ENCODE results near the gene CKS2. TPM values are rescaled to one million over a fixed set of nuclear protein-coding genes. Genes with fewer than 3 reads are reported as not detected.
A peak's percentile ranks its signal among the peaks of the same experiment; 100 is the strongest.
"Not testable (repeated sequence)": the region's sequence is repeated elsewhere in the genome, so short reads cannot be mapped to it uniquely, and the experiment has no call there.

Gene CKS2
- total RNA-seq, 1 experiment from 2014 or later, result 457 TPM

DNA sequence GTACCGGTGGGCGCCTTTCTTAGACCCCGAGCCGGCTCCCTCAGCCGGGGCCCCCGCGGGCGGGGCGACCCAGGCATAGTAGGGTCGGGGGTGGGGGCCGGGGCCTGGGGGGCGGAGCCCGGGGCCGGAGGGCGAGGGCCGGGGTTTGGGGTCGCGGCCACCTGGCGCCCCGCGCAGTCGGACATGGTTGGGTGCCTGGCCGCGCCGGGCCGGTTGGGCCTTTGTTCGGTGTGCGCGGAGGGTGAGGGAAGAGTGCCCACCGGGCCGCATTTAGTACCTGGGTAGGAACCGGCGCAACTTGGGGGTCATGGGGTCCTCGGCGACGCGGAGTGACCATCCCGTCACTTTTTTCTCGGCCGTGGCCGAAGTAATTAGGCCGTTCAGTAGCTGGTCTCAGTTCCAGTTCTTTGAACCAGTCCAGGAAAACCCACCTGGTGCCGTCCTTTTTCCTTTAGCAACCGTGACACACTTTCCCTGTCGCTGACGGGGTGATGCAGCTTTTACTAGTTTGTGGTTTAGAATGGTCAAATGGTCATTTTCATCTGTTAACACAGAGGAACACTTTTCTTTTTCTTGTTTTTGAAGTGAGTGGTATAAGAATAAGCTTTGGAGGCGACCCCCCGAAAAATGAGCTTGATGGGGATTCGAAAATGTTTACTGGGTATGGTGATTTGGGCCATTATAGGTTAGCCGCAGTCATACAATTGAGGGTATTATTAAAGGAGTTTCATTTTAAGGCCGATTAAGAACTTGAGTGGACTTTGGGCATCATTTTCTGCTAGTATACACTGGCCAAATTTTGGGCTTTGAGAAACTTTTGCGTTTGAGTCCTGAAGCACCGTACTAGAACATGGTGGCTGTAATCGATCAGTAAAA lies 589 bp downstream of the CKS2 start:
- DNase-seq (ENCODE audit: low read depth), result peak; percentile 29

DNA sequence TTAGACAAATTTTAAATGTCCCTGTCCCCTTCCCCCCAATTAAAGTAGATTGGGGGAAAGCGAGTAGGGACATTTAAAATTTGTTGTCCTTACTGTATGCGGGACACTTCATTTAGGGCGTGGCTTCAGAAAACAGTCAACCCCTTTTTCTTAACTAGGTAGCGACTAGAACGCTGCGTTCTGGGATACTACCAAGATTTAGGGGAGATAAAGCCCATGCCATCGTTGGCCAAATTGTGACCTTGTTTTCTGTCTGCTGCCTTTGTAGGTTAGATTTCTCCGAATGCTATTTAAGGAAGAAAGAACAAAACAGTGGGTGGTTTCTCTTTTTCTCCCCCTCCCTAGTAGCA lies 1.2 kb downstream of the CKS2 start:
- DNase-seq (ENCODE audit: low read depth), result peak; percentile 16

DNA sequence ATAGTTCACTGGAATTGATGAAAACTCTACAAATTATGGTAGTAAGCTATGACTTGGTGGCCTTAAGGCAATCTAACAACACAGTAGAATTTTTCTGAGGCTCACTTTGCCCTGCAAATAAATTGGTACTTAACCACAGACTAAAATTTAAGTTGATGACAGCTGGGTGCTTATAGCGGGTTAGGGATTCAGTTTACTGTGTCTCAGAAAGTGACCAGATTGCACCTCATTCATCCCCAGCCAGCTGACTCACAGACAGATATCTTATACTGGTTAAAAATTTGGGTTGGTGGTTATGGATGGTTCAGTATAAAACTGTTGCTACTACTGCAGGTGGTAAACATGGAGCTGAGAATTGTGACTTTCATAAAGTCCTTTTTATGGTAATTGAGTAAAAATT lies 2.8 kb downstream of the CKS2 start:
- peak; percentile 22 for DNase-seq (ENCODE audit: low read depth)

DNA sequence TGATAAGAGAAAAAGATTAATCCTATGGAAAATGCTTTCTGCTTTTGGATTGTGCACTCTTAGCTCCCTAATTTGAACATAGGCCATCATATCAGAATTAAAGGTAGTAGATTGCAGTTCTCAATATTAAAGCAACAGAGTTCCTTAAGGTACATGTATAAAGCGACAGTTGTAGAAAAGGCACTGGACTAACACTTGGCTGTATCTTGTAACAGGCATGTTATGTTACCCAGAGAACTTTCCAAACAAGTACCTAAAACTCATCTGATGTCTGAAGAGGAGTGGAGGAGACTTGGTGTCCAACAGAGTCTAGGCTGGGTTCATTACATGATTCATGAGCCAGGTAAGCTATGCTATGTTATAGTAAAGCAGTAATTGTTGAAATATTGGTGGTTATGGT lies 4.0 kb downstream of the CKS2 start:
- no peak for DNase-seq (ENCODE audit: low read depth)

DNA sequence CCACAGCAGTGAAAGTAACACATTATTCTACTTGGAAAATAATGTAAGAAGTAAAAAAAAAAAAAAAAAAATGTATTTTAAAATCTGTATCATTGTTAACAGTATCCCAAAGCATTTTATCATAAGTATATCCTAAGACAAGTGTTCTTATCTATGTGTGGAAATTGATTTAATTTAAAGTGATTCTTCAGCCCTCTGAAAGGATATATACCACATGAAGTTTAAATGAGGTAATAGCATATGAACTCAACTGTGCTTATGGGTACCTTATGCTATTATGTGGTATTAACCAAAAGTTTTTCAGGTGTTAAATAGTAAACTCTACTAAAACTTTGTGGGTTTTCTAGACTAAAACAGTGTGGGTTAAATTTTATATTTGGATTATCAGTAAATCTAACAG lies 4.5 kb downstream of the CKS2 start:
- DNase-seq (ENCODE audit: low read depth), result no peak

DNA sequence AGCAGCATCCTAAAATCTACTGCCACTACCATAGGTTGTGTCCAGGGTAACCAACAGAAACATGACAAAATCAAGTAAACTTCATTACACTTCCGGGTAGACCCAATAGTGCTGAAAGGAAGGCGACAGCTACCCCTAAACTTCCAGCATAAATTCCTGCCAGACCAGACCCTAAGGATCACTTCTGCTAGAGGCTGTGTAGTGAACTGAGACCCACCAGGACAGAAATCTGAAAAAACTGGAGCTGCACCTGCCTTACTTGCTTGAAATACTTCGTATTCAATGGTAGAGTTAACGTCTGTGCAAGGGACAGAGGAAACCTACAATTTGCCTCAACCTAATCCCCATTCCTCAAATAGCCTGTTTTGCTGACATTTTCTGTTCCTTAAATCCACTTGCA lies 6.3 kb downstream of the CKS2 start:
- no peak for DNase-seq (ENCODE audit: low read depth)

DNA sequence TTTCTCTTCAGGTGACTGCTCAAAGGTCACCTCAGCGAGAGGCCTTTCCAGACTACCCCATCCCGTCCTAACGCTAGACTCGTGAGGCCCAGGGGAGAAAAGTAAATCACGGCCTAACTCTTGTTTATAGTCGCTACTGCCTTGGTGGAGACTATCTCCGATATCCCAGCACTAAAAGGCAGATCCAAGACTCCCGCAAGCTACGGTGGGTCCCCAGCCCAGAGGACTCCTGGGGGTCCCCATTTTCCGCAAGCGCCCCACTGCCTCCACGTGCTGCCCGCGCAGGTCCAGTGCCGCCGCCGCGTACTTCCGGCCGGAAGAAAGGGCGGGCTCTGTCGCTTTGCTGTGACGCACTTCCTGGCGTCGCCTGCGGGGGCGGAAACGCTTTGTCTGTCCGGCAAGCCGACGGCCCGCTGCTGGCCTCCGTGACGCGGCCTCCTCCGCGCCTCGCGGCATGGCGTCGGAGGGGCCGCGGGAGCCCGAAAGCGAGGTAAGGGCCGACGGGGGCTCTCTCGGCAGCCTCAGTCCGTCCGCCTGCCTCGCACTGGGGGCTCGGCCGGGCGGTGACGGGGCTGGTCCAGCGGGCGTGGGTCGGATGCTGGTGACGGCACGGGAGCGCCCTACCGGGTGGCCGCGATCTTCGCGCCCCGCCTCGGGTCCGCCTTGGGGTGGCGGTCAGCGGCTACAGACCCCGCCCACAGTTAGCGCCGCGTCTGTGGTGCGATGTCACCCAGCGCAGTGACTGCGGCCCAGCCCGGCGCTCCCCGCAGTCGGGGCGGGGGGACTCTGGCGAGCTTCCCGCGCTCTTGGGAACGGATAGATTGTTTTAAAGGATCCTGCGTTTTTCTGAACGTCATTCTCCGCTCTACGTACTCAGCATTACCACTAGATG lies 7.4 kb downstream of the CKS2 start, which contains the start of gene SECISBP2:
Gene SECISBP2 (plus strand): TSS at position 378 of the 892 bp plus-strand sequence. CDS start 77 bp downstream, at position 455.
- DNase-seq (ENCODE audit: low read depth), result peak; percentile 99

DNA sequence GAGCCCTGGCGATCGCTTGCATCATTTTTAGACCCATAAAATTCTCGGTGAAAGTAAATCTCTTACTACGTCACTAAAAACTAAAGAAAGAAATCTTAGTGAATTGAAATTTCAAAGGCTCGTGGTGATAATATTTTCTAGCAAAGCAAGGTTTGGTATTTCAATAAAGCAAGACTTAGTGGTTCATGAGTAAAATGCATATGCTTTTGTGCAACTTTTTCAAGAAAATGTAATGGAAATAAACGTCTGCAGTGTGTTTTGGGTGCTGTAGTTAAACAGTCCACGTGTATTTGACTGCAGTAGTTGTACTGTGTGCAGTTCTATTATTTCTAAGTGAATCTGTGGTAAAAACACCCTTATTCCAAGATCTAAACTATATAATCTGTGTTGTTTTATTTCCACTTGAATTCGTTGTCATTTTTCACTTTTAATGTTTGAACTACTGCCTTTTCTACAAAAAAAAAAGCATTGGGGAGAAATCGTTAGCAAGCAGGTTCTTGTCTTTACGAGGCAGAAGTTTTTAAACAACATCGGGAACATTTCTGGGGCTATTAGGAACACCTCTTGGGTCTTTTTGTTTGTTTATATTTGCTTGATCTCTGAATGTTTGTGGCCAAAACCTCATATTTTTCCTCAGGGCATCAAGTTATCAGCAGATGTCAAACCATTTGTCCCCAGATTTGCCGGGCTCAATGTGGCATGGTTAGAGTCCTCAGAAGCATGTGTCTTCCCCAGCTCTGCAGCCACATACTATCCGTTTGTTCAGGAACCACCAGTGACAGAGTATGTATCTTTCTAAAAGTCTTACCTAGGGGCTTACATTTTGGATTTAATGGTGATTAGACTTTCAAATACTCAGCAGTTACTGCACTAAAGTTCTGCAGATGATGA lies 8.3 kb downstream of the CKS2 start:
- DNase-seq (ENCODE audit: low read depth), result peak; percentile 9

DNA sequence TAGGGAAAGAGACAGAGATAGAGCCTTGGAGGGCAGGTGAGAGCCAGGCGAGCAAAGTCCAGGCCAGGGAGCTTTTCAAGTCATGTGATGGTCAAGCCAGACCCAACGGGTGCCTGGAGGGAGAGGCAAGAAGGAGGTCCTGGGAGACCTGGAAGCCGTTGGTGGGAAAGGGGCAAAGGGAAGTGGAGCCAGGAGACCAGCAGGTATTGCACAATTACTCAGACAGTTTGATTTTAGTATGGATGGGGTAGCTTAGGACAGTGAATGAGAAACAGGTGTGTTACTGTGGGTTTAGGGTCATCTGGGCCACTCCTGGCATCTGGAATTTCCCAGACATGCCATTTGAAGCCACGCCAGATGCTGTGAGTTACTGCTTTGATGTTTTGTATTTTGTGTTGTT lies 12.4 kb downstream of the CKS2 start:
- DNase-seq (ENCODE audit: low read depth), result no peak

DNA sequence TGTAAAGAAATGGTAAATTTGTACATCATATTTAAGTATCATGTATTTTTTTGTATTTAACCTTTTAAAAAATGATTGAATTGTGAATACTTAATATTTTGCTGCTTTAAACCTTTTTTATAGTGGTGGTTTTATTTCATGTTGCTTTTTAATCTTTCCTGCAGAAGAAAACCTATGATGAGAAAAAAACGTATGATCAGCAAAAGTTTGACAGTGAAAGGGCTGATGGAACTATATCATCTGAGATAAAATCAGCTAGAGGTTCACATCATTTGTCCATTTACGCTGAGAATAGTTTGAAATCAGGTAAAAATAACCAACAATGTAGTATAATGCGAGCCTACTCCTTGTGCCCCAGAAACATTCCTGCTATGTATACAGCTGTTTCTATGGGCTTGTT lies 14.7 kb downstream of the CKS2 start:
- no peak for DNase-seq (ENCODE audit: low read depth)

DNA sequence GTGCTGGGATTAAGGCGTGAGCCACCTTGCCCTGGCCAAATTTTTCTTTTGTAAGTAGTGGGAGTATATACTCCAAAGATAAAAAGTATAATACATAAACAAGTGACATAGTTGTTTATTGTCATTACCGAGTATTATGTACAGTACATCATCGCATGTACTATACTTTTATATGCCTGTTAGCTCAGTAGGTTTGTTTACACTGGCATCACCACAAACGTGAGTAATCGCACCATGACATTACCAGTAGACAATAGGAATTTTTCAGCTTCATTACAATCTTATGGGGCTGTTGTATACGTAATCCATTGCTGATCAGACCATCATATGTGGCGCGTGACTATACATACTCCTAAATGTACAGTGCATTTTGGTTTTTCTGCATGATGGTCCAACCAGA lies 17.1 kb downstream of the CKS2 start:
- DNase-seq (ENCODE audit: low read depth), result no peak

DNA sequence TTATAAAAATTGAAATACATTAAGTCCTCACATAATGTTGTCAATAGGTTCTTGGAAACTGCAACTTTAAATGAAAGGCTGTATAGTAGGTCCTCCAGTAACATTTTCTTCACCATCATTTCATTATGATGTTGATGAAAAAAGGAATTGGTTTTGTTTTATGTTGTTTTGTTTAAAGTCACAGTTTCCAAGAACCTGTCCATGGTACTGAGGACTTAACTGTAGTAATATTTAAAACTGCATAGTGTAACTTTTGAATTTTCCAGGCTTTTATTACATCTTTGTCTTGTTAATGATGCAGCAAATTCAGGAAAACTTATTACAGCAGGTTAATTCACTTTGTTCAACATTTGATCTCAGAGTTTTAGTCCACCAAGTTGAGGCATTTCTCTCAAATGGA lies 18.9 kb downstream of the CKS2 start:
- no peak for DNase-seq (ENCODE audit: low read depth)

DNA sequence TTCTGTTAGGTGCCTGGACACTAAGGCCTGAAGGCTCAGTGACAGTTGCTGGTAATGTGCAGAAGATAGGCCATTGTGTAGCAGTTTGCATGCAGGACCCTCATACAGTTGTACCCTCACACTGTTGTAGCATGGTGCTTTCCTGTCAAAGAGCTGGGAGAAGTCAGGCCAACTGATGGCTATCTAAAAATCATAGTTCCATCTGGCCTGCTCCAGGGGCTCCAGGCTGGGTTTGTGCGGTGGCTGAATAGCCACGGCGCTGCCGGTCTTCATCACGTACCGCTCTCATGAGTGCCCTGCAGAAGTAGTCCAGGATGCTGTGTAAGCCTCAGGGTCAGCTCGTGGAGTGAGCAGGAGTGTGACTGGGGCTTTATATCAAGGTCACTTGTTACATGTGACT lies 19.5 kb downstream of the CKS2 start:
- DNase-seq (ENCODE audit: low read depth), result no peak

DNA sequence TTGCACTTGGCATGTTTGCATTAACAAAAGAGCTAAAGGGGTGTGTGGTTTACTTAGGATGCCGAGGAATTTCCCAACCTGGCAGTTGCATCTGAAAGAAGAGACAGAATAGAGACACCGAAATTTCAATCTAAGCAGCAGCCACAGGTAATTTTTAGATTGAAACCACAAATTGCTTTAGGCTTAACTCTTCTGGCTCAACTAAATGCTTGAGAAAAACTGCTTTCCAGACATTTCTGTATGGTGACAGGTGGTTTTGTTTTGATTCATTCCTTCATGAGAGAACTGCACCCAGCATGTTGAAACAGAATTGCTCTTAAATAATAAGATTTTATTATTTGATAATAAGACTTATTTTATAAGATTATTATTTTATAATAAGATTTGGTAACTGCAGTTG lies 28.8 kb downstream of the CKS2 start:
- DNase-seq (ENCODE audit: low read depth), result no peak

DNA sequence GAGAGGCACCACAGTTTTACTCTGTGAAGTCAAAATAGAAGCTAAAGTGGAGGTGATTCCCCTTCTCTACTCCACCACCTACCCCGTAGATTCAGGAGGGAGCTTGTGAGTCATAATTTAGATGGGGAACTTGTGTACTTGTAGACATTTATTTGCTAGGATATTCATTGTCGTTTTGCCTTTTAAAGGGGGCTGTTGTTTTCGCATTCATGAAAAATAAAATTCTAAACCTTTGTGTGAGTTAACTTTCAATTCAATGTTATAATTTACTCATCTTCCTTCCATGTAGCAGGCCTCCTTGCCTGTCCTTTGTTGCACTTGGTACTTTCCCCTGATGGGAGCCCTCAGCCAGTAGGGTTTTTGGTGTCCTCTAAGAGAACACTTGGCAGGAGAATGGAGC lies 29.3 kb downstream of the CKS2 start:
- DNase-seq (ENCODE audit: low read depth), result no peak

DNA sequence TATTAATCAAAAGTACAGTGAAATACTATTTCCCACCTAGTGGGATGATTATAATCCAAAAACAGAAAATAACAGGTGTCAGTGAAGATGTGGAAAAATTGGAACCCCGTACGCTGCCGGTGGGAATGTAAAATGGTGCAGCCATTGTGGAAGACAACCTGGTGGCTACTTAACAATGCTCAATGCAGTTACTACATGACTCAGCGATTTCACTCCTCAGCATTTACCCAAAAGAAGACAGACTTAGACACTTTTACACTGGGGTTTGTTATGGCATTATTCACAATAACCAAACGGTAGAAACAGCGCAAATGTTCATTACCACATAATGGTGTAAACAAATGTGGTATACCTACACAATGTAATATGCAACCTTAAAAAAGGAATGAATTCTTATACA lies 31.2 kb downstream of the CKS2 start:
- no peak for DNase-seq (ENCODE audit: low read depth)

DNA sequence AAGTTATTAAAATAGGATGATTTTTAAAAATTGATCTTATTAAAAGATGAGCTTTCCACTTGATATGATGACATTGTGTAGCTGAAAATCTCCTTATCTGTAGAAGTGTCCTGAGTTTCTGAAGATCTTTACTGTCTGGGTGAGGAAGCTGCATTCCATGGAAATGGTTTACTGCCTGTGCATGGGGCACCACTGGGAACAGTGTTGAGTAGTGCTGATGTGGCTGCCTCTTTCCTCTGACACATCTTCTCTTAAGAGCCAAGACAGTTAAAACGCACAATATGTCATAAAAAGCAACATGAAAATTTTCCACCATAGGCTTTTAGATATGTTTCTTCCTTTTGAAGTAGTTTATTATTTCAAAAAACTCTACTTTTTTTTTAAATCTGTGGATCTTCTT lies 32.0 kb downstream of the CKS2 start:
- no peak for DNase-seq (ENCODE audit: low read depth)

DNA sequence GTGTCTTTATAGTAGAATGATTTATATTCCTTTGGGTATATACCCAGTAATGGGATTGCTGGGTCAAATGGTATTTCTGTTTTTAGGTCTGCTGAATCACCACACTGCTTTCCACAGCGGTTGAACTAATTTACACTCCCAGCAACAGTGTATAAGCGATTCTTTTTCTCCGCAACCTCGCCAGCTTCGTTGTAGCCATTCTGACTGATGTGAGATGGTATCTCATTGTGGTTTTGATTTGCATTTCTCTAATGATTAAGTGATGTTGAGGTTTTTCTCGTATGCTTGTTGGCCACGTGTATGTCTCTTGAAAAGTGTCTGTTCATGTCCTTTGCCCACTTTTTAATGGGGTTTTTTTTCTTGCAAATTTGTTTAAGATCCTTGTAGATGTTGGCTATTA lies 32.8 kb downstream of the CKS2 start:
- not testable (repeated sequence) for DNase-seq (ENCODE audit: low read depth)

DNA sequence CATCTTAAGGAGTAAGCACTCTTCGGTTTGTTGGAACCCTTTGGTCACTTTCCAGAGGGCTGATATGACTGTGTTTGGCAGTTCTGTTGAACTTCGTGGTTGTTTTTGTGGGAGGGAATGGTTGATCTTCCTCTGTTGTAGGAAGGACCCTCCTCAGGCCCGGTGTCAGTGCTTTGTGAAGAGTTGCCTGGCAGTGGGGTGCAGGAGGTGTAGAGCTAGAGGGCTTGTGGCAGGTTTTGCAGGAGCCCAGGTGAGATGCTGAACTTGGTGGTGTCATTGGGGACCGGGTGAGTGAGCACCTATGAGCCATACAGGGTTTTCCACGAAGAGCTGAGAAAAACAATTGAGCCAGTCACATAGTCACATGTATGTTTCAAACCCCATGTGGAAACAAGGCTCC lies 34.5 kb downstream of the CKS2 start:
- no peak for DNase-seq (ENCODE audit: low read depth)

DNA sequence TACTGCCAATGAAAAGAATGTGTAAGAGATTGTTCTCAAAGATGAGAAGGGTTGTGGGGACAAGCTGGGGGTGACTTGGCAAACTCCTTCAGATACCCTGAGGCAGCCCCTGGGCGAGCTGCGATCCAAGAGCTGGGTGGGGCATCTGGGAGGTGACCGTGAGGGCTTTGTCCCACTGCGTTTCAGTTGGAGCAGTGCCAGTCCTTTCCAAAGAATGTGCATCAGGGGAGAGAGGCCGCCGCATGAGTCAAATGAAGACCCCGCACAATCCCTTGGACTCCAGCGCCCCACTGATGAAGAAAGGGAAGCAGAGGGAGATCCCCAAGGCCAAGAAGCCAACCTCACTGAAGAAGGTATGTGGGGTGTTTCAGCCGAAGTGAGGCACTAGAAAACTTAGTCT lies 35.7 kb downstream of the CKS2 start:
- DNase-seq (ENCODE audit: low read depth), result no peak

DNA sequence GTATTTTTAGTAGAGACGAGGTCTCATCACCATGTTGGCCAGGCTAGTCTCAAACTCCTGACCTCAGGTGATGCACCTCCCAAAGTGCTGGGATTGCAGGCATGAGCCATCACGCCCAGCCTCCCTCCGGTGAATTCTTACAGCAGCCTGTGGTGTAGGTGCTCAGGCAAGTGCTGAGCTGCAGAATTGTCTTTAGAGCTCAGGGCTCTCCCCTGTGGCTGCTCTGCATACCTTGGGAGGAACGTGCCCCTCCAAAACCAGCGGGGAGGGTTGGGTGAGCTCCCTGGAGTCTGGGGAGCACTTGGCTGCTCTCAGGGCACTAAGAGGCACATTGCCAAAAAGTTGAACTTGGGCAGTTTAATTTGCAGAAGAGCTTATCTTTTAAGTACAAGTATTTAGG lies 36.7 kb downstream of the CKS2 start:
- DNase-seq (ENCODE audit: low read depth), result no peak

DNA sequence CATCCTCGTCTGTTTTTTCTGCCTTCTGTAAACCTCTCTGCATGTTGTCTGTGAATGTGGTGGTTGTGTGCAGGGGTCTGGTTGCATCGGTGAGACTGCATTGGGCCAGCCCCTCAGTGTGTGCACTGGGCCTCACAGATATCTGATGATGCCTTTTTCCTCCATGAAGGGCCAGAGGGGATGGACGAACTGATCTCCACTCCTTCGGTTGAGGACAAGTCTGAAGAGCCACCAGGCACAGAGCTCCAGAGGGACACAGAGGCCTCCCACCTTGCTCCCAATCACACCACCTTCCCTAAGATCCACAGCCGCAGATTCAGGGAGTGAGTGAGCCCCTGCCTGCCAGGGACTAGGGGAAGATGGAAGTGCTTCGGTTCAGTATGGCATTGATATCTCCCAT lies 38.6 kb downstream of the CKS2 start:
- no peak for DNase-seq (ENCODE audit: low read depth)
